Activated CD4-positive, alpha-beta T cell treated with anti-CD3 and anti-CD28 coated beads, Interleukin-2, amount 10 ng/mL, durations not matched to agents 7 days and 5 days (primary cell): Measurements from ENCODE around the gene GRID2IP. TPM values are rescaled to one million over a fixed set of nuclear protein-coding genes. Genes with fewer than 3 reads are reported as not detected.
"Not testable (repeated sequence)": the region's sequence is repeated elsewhere in the genome, so short reads cannot be mapped to it uniquely, and the experiment has no call there.

Experiments
- CTCF ChIA-PET: fragments of 350-600 bp; sonication (Branson Sonifier 250); formaldehyde crosslinking; loops from one replicate; lab custom pipeline; 2021; ENCODE audit warnings: antibody characterized with exemption; lab: Charles Lee
- POLR2A ChIA-PET: fragments of 350-600 bp; sonication (Branson Sonifier 250); formaldehyde crosslinking; loops from one replicate; lab custom pipeline; 2021; ENCODE audit warnings: antibody characterized with exemption; lab: Charles Lee
- DNase-seq: peaks from one replicate; pipeline ENCODE4 v3.0.0-alpha.2; 2020
- H3K27ac Mint-ChIP-seq: one replicate; pipeline ENCODE4 v1.8.0; 2021; ENCODE audit warnings: mild to moderate bottlenecking, moderate library complexity, mixed read lengths
- H3K27me3 Mint-ChIP-seq: one replicate; pipeline ENCODE4 v1.8.0; 2021; ENCODE audit warnings: mixed read lengths
- H3K36me3 Mint-ChIP-seq: one replicate; pipeline ENCODE4 v1.8.0; 2021; ENCODE audit warnings: low read depth, mixed read lengths
- H3K4me1 Mint-ChIP-seq: one replicate; pipeline ENCODE4 v1.8.0; 2021; ENCODE audit warnings: mixed read lengths
- H3K4me3 Mint-ChIP-seq: one replicate; pipeline ENCODE4 v1.8.0; 2021; ENCODE audit warnings: mild to moderate bottlenecking, moderate library complexity, mixed read lengths
- H3K9me3 Mint-ChIP-seq: one replicate; pipeline ENCODE4 v1.8.0; 2021; ENCODE audit warnings: mixed read lengths
- total RNA-seq, 2 experiments: library from RNA; stranded (reverse); gene quantifications; one replicate each; pipeline ENCODE4 v1.2.3, GENCODE V29; 2021

The GRID2IP gene
- under 1 TPM in 1 of 2 experiments, not detected in 1; 0.07 TPM for total RNA-seq

GRCh38 chr7:6551016-6551511 lies at the start of gene GRID2IP:
Gene GRID2IP (minus strand): TSS chr7:6551461. CDS start chr7:6551436, 25 bp downstream.
- Mint-ChIP-seq H3K27me3 (no peaks in the 10 kb centered on the region), H3K9me3 (no peaks in the 10 kb centered on the region), H3K4me3 (no peak within 1 kb of the TSS), H3K36me3 (peaks cover 2% of the 10 kb centered on the region), H3K27ac (no peak within 1 kb of the TSS), H3K4me1 (peaks cover 12% of the 10 kb centered on the region)
- CTCF ChIA-PET, result interaction anchor here (0.6 kb wide), 1 partner anchor 972 kb away, joined by 3 read pairs; no protein-coding TSS in a partner anchor
- POLR2A ChIA-PET, result no interaction called here
- no peak for DNase-seq

DNA sequence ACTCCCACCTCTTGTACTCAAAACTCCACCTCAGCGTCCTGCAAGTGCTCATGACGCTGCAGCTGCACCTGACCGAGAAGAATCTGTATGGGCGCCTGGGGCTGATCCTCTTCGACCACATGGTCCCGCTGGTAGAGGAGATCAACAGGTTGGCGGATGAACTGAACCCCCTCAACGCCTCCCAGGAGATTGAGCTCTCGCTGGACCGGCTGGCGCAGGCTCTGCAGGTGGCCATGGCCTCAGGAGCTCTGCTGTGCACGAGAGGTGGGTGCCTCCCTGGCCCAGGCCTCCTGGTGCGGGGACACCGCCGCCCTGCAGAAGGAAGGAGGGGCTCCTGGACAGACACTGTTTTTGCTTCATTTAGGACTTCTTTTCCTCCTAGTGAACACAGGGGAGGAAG lies 48.8 kb upstream of the GRID2IP start:
- Mint-ChIP-seq H3K4me3 (no peak overlapping the region), H3K4me1 (peaks cover 2% of the 10 kb centered on the region), H3K27me3 (no peaks in the 10 kb centered on the region), H3K36me3 (peaks cover 47% of the 10 kb centered on the region), H3K27ac (no peak overlapping the region), H3K9me3 (no peaks in the 10 kb centered on the region)
- CTCF ChIA-PET, result interaction anchor here (2.2 kb wide), 1 partner anchor 10 kb away, joined by 4 read pairs; the partner anchor contains the start of gene INTS15
- POLR2A ChIA-PET, result no interaction called here
- DNase-seq, result no peak

GRCh38 chr7:6590645-6591110 lies 39.4 kb upstream of the GRID2IP start:
- Mint-ChIP-seq H3K27me3 (no peaks in the 10 kb centered on the region), H3K27ac (peak overlapping the region; percentile 93), H3K4me3 (peak overlapping the region; percentile 93), H3K4me1 (peaks cover 24% of the 10 kb centered on the region), H3K36me3 (peaks cover 44% of the 10 kb centered on the region), H3K9me3 (no peaks in the 10 kb centered on the region)
- CTCF ChIA-PET, result interaction anchor here (0.6 to 2.7 kb wide), 12 partner anchors 14 to 601 kb away, joined by 3 to 29 read pairs (median 4); partner anchors contain the start of gene ZDHHC4
- POLR2A ChIA-PET, result no interaction called here
- no peak for DNase-seq

GRCh38 chr7:6589829-6590644 lies 38.8 kb upstream of the GRID2IP start, which contains the start of gene INTS15:
Gene INTS15 (plus strand): TSS chr7:6590021. CDS start chr7:6590284, 263 bp downstream.
- Mint-ChIP-seq H3K4me3 (peak within 1 kb of the TSS; percentile 93), H3K36me3 (peaks cover 41% of the 10 kb centered on the region), H3K27me3 (no peaks in the 10 kb centered on the region), H3K4me1 (peaks cover 24% of the 10 kb centered on the region), H3K9me3 (no peaks in the 10 kb centered on the region), H3K27ac (peak within 1 kb of the TSS; percentile 93)
- peak; percentile 80 for DNase-seq
- ChIA-PET POLR2A (no interaction called here), CTCF (interaction anchor here (0.6 to 2.7 kb wide), 16 partner anchors 9 to 602 kb away, joined by 3 to 29 read pairs (median 4); partner anchors contain the start of gene ZDHHC4)

DNA sequence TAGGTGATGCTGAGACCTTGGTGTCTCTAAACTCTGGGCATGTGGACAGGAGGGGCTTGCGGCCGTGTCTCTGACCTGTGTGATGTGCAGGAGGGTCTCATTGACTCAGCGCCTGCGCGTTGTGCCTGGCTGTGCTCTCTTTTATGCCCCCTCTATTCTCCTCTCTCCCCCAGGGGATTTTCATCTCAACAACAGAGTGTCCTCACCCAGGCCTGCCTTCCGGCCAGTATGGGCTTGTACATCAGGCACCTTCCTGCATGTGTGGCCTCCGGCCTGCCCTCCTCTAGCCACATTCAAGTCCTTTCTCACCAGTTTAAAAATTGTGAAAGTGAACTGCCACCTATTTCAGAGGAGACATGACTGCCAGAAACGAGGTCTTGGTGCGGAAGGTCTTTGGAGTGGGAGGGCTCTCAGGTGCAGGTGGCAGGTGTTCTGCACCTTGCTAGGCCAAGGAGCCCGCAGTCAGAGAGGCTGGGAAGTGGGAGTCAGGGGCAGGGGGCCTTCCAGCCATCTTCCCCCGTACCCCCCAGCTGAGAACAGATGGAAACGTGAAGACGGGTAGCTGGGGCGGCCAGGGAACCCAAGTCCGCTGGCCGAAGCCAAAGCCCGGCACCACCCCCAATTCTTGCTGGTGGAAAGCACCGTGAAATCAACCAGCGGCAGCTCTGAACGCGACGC lies 38.0 kb upstream of the GRID2IP start:
- H3K4me3 Mint-ChIP-seq, result peak overlapping the region; percentile 63
- no peaks in the 10 kb centered on the region for H3K27me3 Mint-ChIP-seq
- H3K27ac Mint-ChIP-seq, result peak overlapping the region; percentile 82
- peaks cover 24% of the 10 kb centered on the region for H3K4me1 Mint-ChIP-seq
- POLR2A ChIA-PET, result no interaction called here
- H3K36me3 Mint-ChIP-seq, result peaks cover 43% of the 10 kb centered on the region
- no peaks in the 10 kb centered on the region for H3K9me3 Mint-ChIP-seq
- CTCF ChIA-PET, result interaction anchor here (0.8 to 2.7 kb wide), 11 partner anchors 9 to 100 kb away, joined by 3 to 29 read pairs (median 4); partner anchors contain the start of gene ZDHHC4
- no peak for DNase-seq

GRCh38 chr7:6588566-6588965 lies 37.3 kb upstream of the GRID2IP start:
- POLR2A ChIA-PET, result no interaction called here
- CTCF ChIA-PET, result interaction anchor here (0.8 to 1.0 kb wide), 3 partner anchors 10 to 28 kb away, joined by 3 to 4 read pairs (median 4); no protein-coding TSS in a partner anchor
- H3K36me3 Mint-ChIP-seq, result peaks cover 42% of the 10 kb centered on the region
- no peaks in the 10 kb centered on the region for H3K9me3 Mint-ChIP-seq
- H3K27ac Mint-ChIP-seq, result no peak overlapping the region
- no peak for DNase-seq
- H3K27me3 Mint-ChIP-seq, result no peaks in the 10 kb centered on the region
- peaks cover 24% of the 10 kb centered on the region for H3K4me1 Mint-ChIP-seq
- H3K4me3 Mint-ChIP-seq, result no peak overlapping the region

DNA sequence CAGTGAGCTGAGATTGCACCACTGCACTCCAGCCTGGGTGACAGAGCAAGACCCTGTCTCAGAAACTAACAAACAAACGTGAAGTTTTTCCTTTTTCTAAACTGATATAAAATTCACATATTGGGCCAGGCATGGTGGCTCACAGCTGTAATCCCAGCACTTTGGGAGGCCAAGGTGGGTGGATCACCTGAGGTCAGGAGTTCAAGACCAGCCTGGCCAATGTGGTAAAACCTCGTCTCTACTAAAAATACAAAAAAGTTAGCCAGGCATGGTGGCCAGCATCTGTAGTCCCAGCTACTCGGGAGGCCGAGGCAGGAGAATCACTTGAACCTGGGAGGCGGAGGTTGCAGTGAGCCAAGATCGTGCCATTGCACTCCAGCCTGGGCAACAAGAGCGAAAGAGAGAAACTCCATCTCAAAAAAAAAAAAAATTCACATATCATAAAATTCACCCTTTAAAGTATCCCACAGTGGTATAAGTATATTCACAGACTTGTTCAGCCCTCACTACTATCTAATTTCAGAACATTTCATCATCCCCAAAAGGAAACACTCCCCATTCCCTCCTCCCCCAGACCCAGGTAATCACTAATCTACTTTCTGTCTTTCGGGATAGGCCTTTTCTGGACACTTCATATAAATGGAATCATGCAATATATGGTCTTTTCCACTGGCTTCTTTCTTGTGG lies 34.6 kb upstream of the GRID2IP start:
- POLR2A ChIA-PET, H3K9me3 Mint-ChIP-seq, DNase-seq, CTCF ChIA-PET, H3K27ac Mint-ChIP-seq, H3K27me3 Mint-ChIP-seq, H3K4me3 Mint-ChIP-seq: not testable (repeated sequence)
- Mint-ChIP-seq H3K36me3 (peaks cover 45% of the 10 kb centered on the region), H3K4me1 (peaks cover 24% of the 10 kb centered on the region)

GRCh38 chr7:6579446-6579845 lies 28.2 kb upstream of the GRID2IP start:
- Mint-ChIP-seq H3K4me1 (peaks cover 38% of the 10 kb centered on the region), H3K9me3 (no peaks in the 10 kb centered on the region), H3K4me3 (peak overlapping the region; percentile 84), H3K36me3 (peaks cover 26% of the 10 kb centered on the region), H3K27me3 (no peaks in the 10 kb centered on the region), H3K27ac (peak overlapping the region; percentile 56)
- CTCF ChIA-PET, result interaction anchor here (1.3 kb wide), 1 partner anchor 10 kb away, joined by 5 read pairs; the partner anchor contains the start of gene INTS15
- DNase-seq, result no peak
- POLR2A ChIA-PET, result no interaction called here

GRCh38 chr7:6578114-6579084 lies 27.1 kb upstream of the GRID2IP start:
- POLR2A ChIA-PET, result no interaction called here
- no peaks in the 10 kb centered on the region for H3K27me3 Mint-ChIP-seq
- no peak for DNase-seq
- H3K27ac Mint-ChIP-seq, result peak overlapping the region; percentile 94
- CTCF ChIA-PET, result interaction anchor here (1.2 to 5.3 kb wide), 4 partner anchors 10 to 30 kb away, joined by 4 to 29 read pairs (median 4); partner anchors contain the start of gene INTS15
- peak overlapping the region; percentile 84 for H3K4me3 Mint-ChIP-seq
- H3K4me1 Mint-ChIP-seq, result peaks cover 38% of the 10 kb centered on the region
- H3K36me3 Mint-ChIP-seq, result peaks cover 22% of the 10 kb centered on the region
- no peaks in the 10 kb centered on the region for H3K9me3 Mint-ChIP-seq

- Mint-ChIP-seq H3K27me3 (no peaks in the 10 kb centered on the region), H3K4me3 (peak within 1 kb of the TSS; percentile 84), H3K9me3 (no peaks in the 10 kb centered on the region), H3K27ac (peak within 1 kb of the TSS; percentile 94), H3K4me1 (peaks cover 38% of the 10 kb centered on the region), H3K36me3 (peaks cover 19% of the 10 kb centered on the region)
- POLR2A ChIA-PET, result no interaction called here
- CTCF ChIA-PET, result interaction anchor here (1.2 to 5.3 kb wide), 4 partner anchors 11 to 29 kb away, joined by 4 to 29 read pairs (median 4); partner anchors contain the start of gene INTS15
- DNase-seq, result peak; percentile 88
Measured at GRCh38 chr7:6577369-6578113, 26.3 kb upstream of the GRID2IP start, which contains the start of gene ZDHHC4. Gene ZDHHC4 (plus strand): TSS chr7:6577454. CDS start chr7:6580562, 3,108 bp downstream.
